Osteocyte (in vitro differentiated cells): Measurements from ENCODE around the gene RBMS3. TPM values are rescaled to one million over a fixed set of nuclear protein-coding genes. Genes with fewer than 3 reads are reported as not detected.

ENCODE experiments used
- DNase-seq: peaks from one replicate; pipeline ENCODE4 v3.0.0; 2021; ENCODE audit warnings: mixed read lengths; ENCODE audit not compliant: unreplicated experiment; ENCODE audit errors: extremely low spot score
- H3K27ac Mint-ChIP-seq: one replicate; pipeline ENCODE4 v1.8.0; 2021; ENCODE audit warnings: mild to moderate bottlenecking, mixed read lengths; ENCODE audit not compliant: unreplicated experiment
- H3K27me3 Mint-ChIP-seq: one replicate; pipeline ENCODE4 v1.8.0; 2021; ENCODE audit warnings: mixed read lengths; ENCODE audit not compliant: unreplicated experiment
- H3K36me3 Mint-ChIP-seq: one replicate; pipeline ENCODE4 v1.8.0; 2021; ENCODE audit warnings: mixed read lengths; ENCODE audit not compliant: unreplicated experiment
- H3K4me1 Mint-ChIP-seq: one replicate; pipeline ENCODE4 v1.8.0; 2021; ENCODE audit warnings: mixed read lengths; ENCODE audit not compliant: unreplicated experiment
- H3K4me3 Mint-ChIP-seq: one replicate; pipeline ENCODE4 v1.8.0; 2021; ENCODE audit warnings: mild to moderate bottlenecking, moderate library complexity, mixed read lengths; ENCODE audit not compliant: unreplicated experiment
- H3K9me3 Mint-ChIP-seq: one replicate; pipeline ENCODE4 v1.8.0; 2021; ENCODE audit warnings: mixed read lengths; ENCODE audit not compliant: unreplicated experiment
- total RNA-seq: library from RNA; stranded (reverse); gene quantifications from 2 replicates; pipeline ENCODE4 v1.2.1, GENCODE V29; 2021
- TF ChIP-seq, protein P1 (sequence below): fragments of 200-600 bp; sonication (generic); IDR thresholded peaks from 2 replicates; pipeline ENCODE4 v1.5.0; 2021; ENCODE audit warnings: antibody characterized with exemption, mild to moderate bottlenecking, moderate library complexity

Gene RBMS3
- total RNA-seq, 1 donor from 2014 or later: 64.2 TPM

DNA sequence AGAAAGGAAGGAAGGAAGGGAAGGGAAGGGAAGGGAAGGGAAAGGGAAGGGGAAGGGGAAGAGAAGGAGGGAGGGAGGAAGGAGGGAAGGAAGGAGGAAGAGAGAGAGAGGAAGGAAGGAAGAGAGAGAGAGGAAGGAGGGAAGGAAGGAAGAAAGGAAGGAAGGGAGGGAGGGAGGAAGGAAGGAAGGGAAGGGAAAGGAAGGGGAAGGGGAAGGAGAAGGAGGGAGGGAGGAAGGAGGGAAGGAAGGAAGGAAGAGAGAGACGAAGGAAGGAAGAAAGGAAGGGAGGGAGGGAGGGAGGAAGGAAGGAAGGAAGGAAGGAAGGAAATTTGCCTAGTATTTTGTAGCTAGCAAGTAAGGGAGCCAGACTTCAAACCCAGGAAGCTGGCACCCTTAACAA, 583.9 kb downstream of the RBMS3 start:
- TF ChIP-seq, protein P1, sequence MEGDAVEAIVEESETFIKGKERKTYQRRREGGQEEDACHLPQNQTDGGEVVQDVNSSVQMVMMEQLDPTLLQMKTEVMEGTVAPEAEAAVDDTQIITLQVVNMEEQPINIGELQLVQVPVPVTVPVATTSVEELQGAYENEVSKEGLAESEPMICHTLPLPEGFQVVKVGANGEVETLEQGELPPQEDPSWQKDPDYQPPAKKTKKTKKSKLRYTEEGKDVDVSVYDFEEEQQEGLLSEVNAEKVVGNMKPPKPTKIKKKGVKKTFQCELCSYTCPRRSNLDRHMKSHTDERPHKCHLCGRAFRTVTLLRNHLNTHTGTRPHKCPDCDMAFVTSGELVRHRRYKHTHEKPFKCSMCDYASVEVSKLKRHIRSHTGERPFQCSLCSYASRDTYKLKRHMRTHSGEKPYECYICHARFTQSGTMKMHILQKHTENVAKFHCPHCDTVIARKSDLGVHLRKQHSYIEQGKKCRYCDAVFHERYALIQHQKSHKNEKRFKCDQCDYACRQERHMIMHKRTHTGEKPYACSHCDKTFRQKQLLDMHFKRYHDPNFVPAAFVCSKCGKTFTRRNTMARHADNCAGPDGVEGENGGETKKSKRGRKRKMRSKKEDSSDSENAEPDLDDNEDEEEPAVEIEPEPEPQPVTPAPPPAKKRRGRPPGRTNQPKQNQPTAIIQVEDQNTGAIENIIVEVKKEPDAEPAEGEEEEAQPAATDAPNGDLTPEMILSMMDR: no peak
- DNase-seq: no peak
- H3K36me3 Mint-ChIP-seq: peaks cover 6% of the 10 kb centered on the region
- peaks cover 3% of the 10 kb centered on the region for H3K9me3 Mint-ChIP-seq
- no peak overlapping the region for H3K4me3 Mint-ChIP-seq
- no peak overlapping the region for H3K27ac Mint-ChIP-seq
- H3K27me3 Mint-ChIP-seq: no peaks in the 10 kb centered on the region
- no peaks in the 10 kb centered on the region for H3K4me1 Mint-ChIP-seq

DNA sequence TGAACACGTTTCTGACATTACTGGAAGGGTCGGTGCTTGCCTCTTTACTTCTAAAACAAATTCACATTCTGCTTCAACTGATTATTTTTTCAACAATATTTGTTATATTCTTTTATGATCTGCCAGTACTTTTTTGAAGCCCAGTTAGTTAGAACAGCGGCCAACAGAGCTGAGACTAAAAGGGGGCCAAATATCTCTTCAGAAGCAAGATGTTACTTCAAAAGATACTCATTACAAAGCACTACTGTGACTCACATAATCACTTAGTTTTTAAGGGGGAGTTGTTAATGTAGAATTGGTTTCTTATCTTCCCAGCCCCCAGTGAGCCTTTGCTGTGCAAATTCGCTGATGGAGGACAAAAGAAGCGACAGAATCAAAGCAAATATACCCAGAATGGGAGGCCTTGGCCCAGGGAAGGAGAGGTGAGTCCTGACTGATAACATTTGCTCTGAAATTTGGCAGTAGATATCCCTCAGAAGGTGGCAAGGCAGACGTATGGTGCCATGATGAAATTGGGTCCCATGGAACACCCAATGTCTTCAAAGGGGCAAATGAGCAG, 587.8 kb downstream of the RBMS3 start:
- Mint-ChIP-seq H3K4me3 (no peak overlapping the region), H3K27ac (no peak overlapping the region), H3K9me3 (peaks cover 12% of the 10 kb centered on the region), H3K36me3 (peaks cover 9% of the 10 kb centered on the region), H3K27me3 (no peaks in the 10 kb centered on the region), H3K4me1 (no peaks in the 10 kb centered on the region)
- no peak for DNase-seq
- TF ChIP-seq, protein P1: no peak

DNA sequence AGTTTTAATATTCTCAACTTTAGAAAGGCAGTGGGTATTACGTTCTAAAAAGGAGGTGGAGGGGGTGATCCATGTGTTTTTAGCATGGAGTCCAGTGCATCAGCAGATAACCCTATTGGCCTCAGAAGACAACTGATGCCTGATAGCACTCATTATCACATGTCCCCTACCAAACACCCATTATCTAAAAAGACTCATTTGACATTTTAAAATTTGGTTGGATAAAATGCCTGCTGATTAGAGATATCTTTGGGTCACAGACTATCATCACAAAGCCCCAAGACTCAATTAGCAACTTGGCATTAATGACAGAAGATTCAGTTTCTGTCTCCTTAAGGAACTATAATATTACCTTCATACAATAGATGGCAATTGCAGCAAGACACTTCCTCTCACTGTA, 589.3 kb downstream of the RBMS3 start:
- TF ChIP-seq, protein P1: no peak
- H3K27me3 Mint-ChIP-seq: no peaks in the 10 kb centered on the region
- H3K36me3 Mint-ChIP-seq: peaks cover 11% of the 10 kb centered on the region
- DNase-seq: no peak
- no peaks in the 10 kb centered on the region for H3K4me1 Mint-ChIP-seq
- no peak overlapping the region for H3K27ac Mint-ChIP-seq
- no peak overlapping the region for H3K4me3 Mint-ChIP-seq
- peaks cover 17% of the 10 kb centered on the region for H3K9me3 Mint-ChIP-seq

DNA sequence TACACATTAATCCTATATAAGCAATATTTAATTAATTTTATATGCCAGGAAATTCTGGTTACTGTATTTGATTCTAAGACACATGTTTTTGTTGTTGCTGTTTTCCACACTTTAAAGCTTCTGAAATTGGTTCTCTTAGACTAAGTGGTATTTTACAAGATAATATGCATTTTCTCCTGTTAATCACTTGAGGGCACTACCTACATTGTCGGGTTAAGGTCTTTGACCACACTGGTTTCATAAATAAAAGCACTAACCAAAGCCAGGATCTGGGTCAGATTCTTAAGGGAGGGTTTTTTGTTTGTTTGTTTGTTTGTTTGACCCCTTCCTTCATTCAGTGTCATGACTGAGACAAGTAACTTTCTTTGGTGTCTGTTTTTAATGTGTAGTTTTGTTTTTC, 590.2 kb downstream of the RBMS3 start:
- peaks cover 17% of the 10 kb centered on the region for H3K9me3 Mint-ChIP-seq
- no peak overlapping the region for H3K4me3 Mint-ChIP-seq
- no peak overlapping the region for H3K27ac Mint-ChIP-seq
- H3K36me3 Mint-ChIP-seq: peaks cover 11% of the 10 kb centered on the region
- no peaks in the 10 kb centered on the region for H3K27me3 Mint-ChIP-seq
- TF ChIP-seq, protein P1: no peak
- H3K4me1 Mint-ChIP-seq: no peaks in the 10 kb centered on the region
- no peak for DNase-seq

DNA sequence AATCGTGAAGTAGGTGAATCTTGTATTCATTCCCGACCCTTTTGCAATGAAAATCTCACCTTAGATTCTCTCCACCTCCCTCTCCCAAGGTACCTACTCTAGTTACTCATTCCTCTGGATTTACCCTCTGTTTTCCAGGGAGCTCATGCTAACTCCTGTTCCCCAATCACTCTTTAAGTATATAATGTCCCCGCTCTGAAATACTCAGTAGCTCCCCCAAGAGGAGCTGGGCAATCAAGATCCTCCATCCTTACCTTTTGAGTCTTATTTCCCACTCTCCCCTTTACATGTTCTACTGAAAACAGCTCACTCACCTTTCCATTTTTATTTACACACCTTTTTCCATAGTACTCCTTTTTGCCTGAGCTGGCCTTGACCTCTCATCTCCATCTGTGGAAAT, 599.9 kb downstream of the RBMS3 start:
- Mint-ChIP-seq H3K9me3 (no peaks in the 10 kb centered on the region), H3K4me3 (no peak overlapping the region), H3K27me3 (no peaks in the 10 kb centered on the region), H3K36me3 (peaks cover 7% of the 10 kb centered on the region), H3K4me1 (peaks cover 24% of the 10 kb centered on the region), H3K27ac (no peak overlapping the region)
- TF ChIP-seq, protein P1: no peak
- DNase-seq: no peak
